Measurements from ENCODE around the gene LCOR.

LCOR gene

DNA sequence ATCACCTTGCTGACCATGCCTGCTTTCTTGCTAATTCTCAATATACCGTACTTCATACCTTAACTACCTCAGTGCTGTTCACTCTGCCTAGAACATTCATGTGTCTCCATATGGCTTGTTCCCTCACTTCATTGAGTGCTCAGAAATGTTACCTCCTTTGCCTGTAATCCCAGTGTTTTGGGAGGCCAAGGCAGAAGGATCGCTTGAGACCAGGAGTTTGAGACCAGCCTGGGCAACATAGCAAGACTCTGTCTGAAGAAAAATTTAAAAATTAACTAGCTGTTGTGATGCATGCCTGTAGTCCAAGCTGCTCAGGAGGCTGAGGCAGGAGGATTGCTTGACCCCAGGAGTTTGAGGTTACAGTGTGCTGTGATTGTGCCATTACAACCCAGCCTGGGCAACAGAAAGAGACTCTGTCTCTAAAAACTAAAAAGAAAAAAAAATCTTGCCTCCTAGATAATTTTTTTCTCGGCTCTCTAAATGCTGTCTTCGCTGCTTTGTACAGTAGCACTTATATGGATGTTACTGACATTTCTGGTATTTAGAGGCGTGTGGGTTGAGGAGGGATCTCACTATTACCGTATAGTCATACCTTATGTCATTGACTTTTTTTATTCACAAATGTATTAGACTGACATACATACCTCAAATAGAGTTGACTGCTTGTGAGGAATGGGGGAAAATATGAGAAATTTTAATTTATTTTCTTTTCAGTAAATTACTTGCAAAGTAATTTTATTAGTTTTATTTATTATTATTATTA, 63.7 kb downstream of the LCOR start:
- H3K4me3 ChIP-seq (ENCODE audit: low read length): no peak overlapping the region
- no peak overlapping the region for H3K27ac ChIP-seq (ENCODE audit: low read length)
- H3K4me1 ChIP-seq (ENCODE audit: control insufficient read depth, low read depth, low read length): peaks cover 4% of the 10 kb centered on the region

GRCh38 chr10:96896884-96897589, 64.9 kb downstream of the LCOR start:
- H3K27me3 ChIP-seq (ENCODE audit: control insufficient read depth, insufficient read depth, low read length): no peaks in the 10 kb centered on the region
- peaks cover 4% of the 10 kb centered on the region for H3K4me1 ChIP-seq (ENCODE audit: control insufficient read depth, low read depth, low read length)
- no peak overlapping the region for H3K27ac ChIP-seq (ENCODE audit: low read length)
- no peak overlapping the region for H3K9ac ChIP-seq (ENCODE audit: low read length)
- H3K36me3 ChIP-seq (ENCODE audit: control insufficient read depth, low read depth, low read length): no peaks in the 10 kb centered on the region
- no peaks in the 10 kb centered on the region for H3K9me3 ChIP-seq (ENCODE audit: control insufficient read depth, low read depth, low read length)
- no peak overlapping the region for H3K4me3 ChIP-seq (ENCODE audit: low read length)

More for the DNA sequence above, 63.7 kb downstream of the LCOR start:
- H3K9me3 ChIP-seq (ENCODE audit: control insufficient read depth, low read depth, low read length): no peaks in the 10 kb centered on the region
- no peaks in the 10 kb centered on the region for H3K36me3 ChIP-seq (ENCODE audit: control insufficient read depth, low read depth, low read length)
- no peak overlapping the region for H3K9ac ChIP-seq (ENCODE audit: low read length)
- H3K27me3 ChIP-seq (ENCODE audit: control insufficient read depth, insufficient read depth, low read length): no peaks in the 10 kb centered on the region

GRCh38 chr10:96902117-96902516, 70.0 kb downstream of the LCOR start:
- no peak overlapping the region for H3K9ac ChIP-seq (ENCODE audit: low read length)
- H3K27me3 ChIP-seq (ENCODE audit: control insufficient read depth, insufficient read depth, low read length): no peaks in the 10 kb centered on the region
- peaks cover 19% of the 10 kb centered on the region for H3K4me1 ChIP-seq (ENCODE audit: control insufficient read depth, low read depth, low read length)
- no peak overlapping the region for H3K4me3 ChIP-seq (ENCODE audit: low read length)
- H3K9me3 ChIP-seq (ENCODE audit: control insufficient read depth, low read depth, low read length): no peaks in the 10 kb centered on the region
- no peak overlapping the region for H3K27ac ChIP-seq (ENCODE audit: low read length)
- no peaks in the 10 kb centered on the region for H3K36me3 ChIP-seq (ENCODE audit: control insufficient read depth, low read depth, low read length)

GRCh38 chr10:96902731-96903358, 70.7 kb downstream of the LCOR start:
- Histone ChIP-seq H3K27me3 (ENCODE audit: control insufficient read depth, insufficient read depth, low read length) (no peaks in the 10 kb centered on the region), H3K9me3 (ENCODE audit: control insufficient read depth, low read depth, low read length) (no peaks in the 10 kb centered on the region), H3K4me1 (ENCODE audit: control insufficient read depth, low read depth, low read length) (peaks cover 20% of the 10 kb centered on the region), H3K9ac (ENCODE audit: low read length) (no peak overlapping the region), H3K36me3 (ENCODE audit: control insufficient read depth, low read depth, low read length) (no peaks in the 10 kb centered on the region), H3K27ac (ENCODE audit: low read length) (no peak overlapping the region), H3K4me3 (ENCODE audit: low read length) (no peak overlapping the region)

DNA sequence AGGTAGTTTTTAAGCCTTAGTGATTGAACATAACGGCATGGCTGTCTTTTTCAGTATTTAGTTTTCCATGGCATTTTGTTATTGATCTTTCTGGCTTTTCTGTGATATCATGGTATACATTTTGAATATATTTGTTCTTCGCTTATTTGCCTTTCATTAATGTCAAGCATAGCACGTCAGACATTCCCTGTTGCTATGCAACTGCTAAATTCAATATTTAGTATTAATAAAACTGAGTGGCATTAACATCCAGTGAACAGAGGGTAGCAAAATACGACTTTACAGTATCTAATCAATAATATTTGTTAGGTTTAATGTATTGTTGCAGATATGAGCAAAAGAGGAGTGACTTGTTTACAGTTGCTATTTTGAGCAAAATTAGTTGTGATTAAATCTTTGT, 72.5 kb downstream of the LCOR start:
- Histone ChIP-seq H3K4me1 (ENCODE audit: control insufficient read depth, low read depth, low read length) (peaks cover 23% of the 10 kb centered on the region), H3K9me3 (ENCODE audit: control insufficient read depth, low read depth, low read length) (no peaks in the 10 kb centered on the region), H3K27me3 (ENCODE audit: control insufficient read depth, insufficient read depth, low read length) (no peaks in the 10 kb centered on the region), H3K4me3 (ENCODE audit: low read length) (no peak overlapping the region), H3K36me3 (ENCODE audit: control insufficient read depth, low read depth, low read length) (no peaks in the 10 kb centered on the region), H3K9ac (ENCODE audit: low read length) (no peak overlapping the region), H3K27ac (ENCODE audit: low read length) (no peak overlapping the region)

DNA sequence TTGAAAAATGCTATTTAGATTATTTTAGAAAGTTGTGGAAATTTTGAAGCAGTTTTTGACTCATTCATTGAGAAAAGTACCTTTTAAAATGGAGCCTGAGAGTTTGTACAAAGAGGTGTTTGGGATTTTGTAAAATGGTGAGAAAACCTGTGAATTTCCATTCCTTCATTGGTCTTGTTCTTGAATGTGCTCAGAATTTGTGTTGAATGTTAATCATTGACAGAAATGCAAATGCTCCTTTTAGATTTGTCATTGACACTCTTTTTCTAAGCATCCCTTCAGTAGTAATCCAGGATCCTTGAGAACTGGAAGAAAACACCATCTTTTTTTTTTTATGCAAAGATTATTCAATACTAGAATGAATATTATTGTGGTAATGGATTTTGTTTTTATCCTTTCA, 74.8 kb downstream of the LCOR start:
- Histone ChIP-seq H3K27me3 (ENCODE audit: control insufficient read depth, insufficient read depth, low read length) (no peaks in the 10 kb centered on the region), H3K4me3 (ENCODE audit: low read length) (no peak overlapping the region), H3K27ac (ENCODE audit: low read length) (no peak overlapping the region), H3K9ac (ENCODE audit: low read length) (no peak overlapping the region), H3K36me3 (ENCODE audit: control insufficient read depth, low read depth, low read length) (no peaks in the 10 kb centered on the region), H3K4me1 (ENCODE audit: control insufficient read depth, low read depth, low read length) (peaks cover 23% of the 10 kb centered on the region), H3K9me3 (ENCODE audit: control insufficient read depth, low read depth, low read length) (no peaks in the 10 kb centered on the region)

GRCh38 chr10:96910488-96911395, 78.6 kb downstream of the LCOR start:
- no peaks in the 10 kb centered on the region for H3K27me3 ChIP-seq (ENCODE audit: control insufficient read depth, insufficient read depth, low read length)
- H3K4me1 ChIP-seq (ENCODE audit: control insufficient read depth, low read depth, low read length): peaks cover 15% of the 10 kb centered on the region
- H3K9me3 ChIP-seq (ENCODE audit: control insufficient read depth, low read depth, low read length): no peaks in the 10 kb centered on the region
- no peak overlapping the region for H3K27ac ChIP-seq (ENCODE audit: low read length)
- H3K36me3 ChIP-seq (ENCODE audit: control insufficient read depth, low read depth, low read length): no peaks in the 10 kb centered on the region
- H3K9ac ChIP-seq (ENCODE audit: low read length): no peak overlapping the region
- H3K4me3 ChIP-seq (ENCODE audit: low read length): no peak overlapping the region

DNA sequence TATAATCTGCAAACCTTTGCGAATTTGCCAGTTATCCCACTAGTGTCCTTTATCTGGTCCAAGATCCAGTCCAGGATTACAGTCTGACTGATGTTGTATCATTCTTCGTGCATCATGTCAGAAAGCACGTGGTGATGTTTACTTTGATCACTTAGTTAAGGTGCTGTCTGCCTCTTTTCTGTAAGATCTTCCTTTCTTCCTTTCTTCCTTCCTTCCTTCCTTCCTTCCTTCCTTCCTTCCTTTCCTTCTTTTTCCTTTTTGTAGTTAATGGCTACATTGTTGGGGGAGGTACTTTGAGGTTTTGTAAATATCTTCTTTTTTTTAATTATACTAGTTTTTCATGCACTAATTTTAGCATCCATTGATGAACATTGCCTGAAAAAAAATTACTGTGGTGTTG, 80.3 kb downstream of the LCOR start:
- Histone ChIP-seq H3K36me3 (ENCODE audit: control insufficient read depth, low read depth, low read length) (no peaks in the 10 kb centered on the region), H3K9me3 (ENCODE audit: control insufficient read depth, low read depth, low read length) (no peaks in the 10 kb centered on the region), H3K27me3 (ENCODE audit: control insufficient read depth, insufficient read depth, low read length) (no peaks in the 10 kb centered on the region)

GRCh38 chr10:96913906-96914305, 81.8 kb downstream of the LCOR start:
- no peaks in the 10 kb centered on the region for H3K9me3 ChIP-seq (ENCODE audit: control insufficient read depth, low read depth, low read length)
- no peak overlapping the region for H3K9ac ChIP-seq (ENCODE audit: low read length)
- peaks cover 3% of the 10 kb centered on the region for H3K4me1 ChIP-seq (ENCODE audit: control insufficient read depth, low read depth, low read length)
- no peak overlapping the region for H3K27ac ChIP-seq (ENCODE audit: low read length)
- H3K27me3 ChIP-seq (ENCODE audit: control insufficient read depth, insufficient read depth, low read length): no peaks in the 10 kb centered on the region
- no peak overlapping the region for H3K4me3 ChIP-seq (ENCODE audit: low read length)
- no peaks in the 10 kb centered on the region for H3K36me3 ChIP-seq (ENCODE audit: control insufficient read depth, low read depth, low read length)

More for the DNA sequence above, 80.3 kb downstream of the LCOR start:
- Histone ChIP-seq H3K27ac (ENCODE audit: low read length) (no peak overlapping the region), H3K4me1 (ENCODE audit: control insufficient read depth, low read depth, low read length) (peaks cover 4% of the 10 kb centered on the region), H3K9ac (ENCODE audit: low read length) (no peak overlapping the region), H3K4me3 (ENCODE audit: low read length) (no peak overlapping the region)

DNA sequence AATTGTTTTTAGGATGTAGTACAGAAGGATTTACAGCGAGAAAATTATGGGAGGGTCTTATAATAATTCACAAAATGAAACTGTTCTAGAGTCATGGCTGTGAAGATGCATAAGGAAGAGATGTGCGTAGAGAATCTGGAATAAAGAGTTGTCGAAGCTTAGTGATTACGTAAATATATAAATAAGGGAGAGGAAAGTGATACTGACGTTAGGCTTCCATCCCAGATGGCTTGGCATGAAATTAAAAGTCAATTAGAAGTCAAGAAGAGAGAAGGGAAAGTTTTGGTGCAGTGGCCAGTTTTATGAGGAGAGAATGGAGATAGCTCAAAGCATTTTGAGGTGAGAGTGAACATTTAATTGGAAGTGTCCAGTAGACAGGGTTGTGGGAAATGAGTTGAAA, 85.5 kb downstream of the LCOR start:
- Histone ChIP-seq H3K9ac (ENCODE audit: low read length) (no peak overlapping the region), H3K27ac (ENCODE audit: low read length) (no peak overlapping the region), H3K27me3 (ENCODE audit: control insufficient read depth, insufficient read depth, low read length) (no peaks in the 10 kb centered on the region), H3K36me3 (ENCODE audit: control insufficient read depth, low read depth, low read length) (no peaks in the 10 kb centered on the region), H3K4me3 (ENCODE audit: low read length) (no peak overlapping the region), H3K4me1 (ENCODE audit: control insufficient read depth, low read depth, low read length) (no peaks in the 10 kb centered on the region), H3K9me3 (ENCODE audit: control insufficient read depth, low read depth, low read length) (no peaks in the 10 kb centered on the region)
